NCI-H748 treated with DMSO at 0.1 percent for 48 hours (cell line): ENCODE measurements around the gene FMNL3.
"Not testable (repeated sequence)": the region's sequence is repeated elsewhere in the genome, so short reads cannot be mapped to it uniquely, and the experiment has no call there.

Experiments used
- DNase-seq: peaks from one replicate; lab custom pipeline; 2025; lab: John Stamatoyannopoulos, UW

The FMNL3 gene, protein sequence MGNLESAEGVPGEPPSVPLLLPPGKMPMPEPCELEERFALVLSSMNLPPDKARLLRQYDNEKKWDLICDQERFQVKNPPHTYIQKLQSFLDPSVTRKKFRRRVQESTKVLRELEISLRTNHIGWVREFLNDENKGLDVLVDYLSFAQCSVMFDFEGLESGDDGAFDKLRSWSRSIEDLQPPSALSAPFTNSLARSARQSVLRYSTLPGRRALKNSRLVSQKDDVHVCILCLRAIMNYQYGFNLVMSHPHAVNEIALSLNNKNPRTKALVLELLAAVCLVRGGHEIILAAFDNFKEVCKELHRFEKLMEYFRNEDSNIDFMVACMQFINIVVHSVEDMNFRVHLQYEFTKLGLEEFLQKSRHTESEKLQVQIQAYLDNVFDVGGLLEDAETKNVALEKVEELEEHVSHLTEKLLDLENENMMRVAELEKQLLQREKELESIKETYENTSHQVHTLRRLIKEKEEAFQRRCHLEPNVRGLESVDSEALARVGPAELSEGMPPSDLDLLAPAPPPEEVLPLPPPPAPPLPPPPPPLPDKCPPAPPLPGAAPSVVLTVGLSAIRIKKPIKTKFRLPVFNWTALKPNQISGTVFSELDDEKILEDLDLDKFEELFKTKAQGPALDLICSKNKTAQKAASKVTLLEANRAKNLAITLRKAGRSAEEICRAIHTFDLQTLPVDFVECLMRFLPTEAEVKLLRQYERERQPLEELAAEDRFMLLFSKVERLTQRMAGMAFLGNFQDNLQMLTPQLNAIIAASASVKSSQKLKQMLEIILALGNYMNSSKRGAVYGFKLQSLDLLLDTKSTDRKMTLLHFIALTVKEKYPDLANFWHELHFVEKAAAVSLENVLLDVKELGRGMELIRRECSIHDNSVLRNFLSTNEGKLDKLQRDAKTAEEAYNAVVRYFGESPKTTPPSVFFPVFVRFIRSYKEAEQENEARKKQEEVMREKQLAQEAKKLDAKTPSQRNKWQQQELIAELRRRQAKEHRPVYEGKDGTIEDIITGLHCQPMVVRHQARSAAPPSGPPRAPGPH

DNA sequence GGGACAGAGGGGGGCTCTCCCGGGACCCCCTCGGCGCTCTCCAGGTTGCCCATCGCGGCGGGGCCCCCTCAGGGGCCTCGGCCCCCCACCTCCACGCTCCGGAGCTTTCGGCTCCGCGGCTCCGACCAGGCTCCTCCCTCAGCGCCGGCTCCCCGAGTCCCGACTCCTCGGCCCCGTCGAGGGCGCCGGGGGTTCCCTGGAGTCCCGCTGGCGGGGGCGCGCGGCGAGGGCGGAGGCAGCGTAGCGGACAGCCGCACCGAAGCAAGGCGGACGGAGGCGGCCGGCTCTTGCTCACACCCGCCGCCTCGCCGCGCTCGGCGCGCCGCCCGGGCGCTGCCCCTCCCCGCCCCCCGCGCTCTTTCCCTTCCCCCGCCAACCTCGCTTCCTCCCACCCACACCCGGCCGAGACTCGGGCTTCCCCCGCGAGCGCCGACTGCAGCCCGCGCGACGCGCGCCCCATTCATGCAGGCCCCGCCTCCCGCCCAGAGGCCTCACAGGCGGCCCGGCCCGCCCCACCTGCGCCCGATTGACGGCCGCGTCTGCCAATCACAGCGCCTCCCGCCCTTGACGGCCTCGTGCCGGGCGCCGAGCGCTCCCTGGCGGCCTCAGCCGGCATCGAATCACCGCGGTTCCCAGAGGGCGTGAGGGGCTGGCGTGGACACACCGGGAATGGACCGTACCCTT lies at the start of gene FMNL3:
Gene FMNL3 (minus strand): TSS at position 278 of the 684 bp plus-strand sequence. CDS start 225 bp downstream, at position 53.
- DNase-seq, result peak; percentile 81

DNA sequence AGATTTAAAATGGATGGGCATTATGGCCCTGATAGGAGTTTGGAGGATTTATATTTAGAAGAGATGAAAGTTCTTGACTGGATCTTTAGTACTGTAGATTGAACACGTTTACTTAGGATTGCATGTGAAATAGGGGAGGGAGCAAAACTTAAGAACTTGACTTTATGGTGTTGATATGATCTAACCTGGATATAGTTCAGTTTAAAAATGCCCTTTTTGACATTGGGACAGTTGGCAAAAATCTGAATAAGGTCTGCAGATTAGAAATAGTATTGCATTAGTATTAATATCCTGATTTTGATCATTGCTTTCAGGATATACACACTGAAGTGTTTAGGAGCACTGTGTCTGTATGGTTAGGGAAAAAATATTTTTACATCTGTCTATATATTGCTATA lies 43.8 kb upstream of the FMNL3 start:
- DNase-seq, result no peak

DNA sequence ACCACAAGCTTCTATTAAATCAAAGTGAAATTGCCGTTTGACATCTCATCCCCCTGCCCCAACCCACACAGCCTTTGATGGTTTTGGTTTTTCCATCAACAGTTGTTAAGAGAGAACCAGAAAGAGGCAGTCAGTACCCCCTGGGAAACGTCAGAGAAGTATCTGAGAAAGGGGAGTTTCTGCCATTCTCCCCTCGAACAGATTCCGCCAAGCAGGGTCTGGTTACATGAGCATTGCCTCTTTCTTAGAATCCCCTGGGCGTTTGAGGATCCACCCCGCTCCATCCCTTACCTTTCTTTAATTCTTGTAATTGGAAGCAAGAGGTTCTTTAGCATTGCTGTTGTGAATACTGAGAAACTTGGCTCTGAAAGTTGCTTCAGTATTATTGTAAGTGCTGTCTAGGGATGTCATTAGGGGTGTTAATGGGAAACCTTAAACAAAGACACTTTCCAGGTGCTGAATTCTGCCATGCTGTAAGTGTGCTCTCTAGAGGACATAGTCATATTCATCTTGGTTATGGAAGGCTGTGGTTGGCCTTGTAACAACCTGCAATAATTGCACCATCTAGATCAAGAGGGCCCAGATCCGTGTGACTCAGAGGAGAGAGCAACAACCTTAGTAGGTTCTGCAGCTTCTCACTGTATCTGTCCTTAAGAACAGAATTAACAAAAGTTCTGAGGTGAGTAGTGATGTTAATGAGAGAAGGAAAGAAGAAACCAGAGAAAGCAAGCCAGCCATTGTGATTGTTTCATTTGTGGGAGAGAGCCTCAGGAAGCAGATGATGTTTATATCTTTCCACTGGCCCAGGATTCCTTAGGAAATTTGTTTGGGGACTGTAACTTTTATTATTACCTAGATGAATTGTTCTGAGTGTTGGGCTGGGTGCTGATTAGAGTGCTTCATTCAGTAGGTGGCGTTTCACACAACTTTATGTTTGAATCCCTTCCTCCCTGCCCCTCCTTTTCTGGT lies 43.1 kb upstream of the FMNL3 start:
- DNase-seq, result no peak

DNA sequence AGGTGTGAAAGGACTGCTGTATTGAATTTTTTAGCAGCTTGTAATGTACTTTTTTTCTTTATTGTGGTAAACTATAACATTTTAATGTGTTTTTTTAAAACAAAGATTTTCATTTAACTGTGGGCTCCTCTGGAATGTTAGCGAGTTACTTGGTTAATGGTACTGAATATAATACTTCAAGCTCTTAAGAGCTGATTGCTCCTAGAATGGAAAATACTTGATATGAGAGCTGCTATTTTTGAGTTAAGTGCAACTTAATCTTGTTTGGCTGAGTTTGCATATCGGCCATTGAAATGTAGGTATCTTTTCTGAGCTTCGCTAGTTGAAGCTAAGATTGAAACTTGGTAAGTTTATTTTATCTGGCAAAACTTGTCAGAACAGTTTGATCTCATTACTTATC lies 41.6 kb upstream of the FMNL3 start:
- no peak for DNase-seq

DNA sequence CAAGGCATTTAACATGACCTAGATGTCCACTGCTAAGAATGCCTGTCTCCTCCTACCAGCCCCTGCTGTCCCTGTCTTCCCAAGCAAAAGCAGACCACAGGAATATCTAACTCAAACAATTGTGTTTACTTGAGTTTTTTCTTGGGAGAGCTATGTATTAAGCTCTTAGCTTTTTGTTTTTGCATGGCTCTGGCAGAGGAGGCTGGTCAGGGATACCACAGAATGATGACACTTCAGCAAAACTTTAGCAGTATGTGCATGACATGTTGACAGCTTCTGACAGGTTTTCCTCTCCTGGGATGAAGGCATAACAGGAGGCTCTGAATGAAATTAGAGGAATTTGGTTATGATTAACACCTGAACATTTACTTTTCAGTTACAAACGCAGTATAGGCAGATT lies 41.1 kb upstream of the FMNL3 start:
- DNase-seq, result no peak

DNA sequence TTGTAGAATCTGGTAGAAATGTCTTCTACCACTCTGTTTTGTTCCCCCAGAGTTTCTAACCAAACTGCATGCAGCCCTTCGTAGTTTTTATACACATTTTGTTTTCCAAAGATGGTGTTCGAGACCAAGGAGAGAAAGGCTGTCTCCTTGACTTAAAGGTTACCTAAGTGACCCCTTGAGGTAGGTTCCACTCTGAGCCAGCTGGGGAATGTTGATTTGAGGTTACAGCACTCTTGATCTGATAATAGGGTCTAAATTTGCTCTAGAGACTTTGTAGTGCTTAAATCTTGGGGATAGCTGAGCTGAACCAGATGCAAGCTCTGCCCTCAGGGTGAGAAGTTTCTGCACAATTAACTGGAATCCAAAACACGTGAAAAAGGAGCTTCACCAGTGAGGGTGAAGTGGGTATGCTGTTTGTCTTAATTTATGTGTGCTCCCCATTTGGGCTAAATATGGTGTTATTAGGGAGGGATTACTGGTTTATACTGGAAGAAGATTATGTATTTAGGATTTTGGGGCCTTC lies 37.2 kb upstream of the FMNL3 start:
- no peak for DNase-seq

DNA sequence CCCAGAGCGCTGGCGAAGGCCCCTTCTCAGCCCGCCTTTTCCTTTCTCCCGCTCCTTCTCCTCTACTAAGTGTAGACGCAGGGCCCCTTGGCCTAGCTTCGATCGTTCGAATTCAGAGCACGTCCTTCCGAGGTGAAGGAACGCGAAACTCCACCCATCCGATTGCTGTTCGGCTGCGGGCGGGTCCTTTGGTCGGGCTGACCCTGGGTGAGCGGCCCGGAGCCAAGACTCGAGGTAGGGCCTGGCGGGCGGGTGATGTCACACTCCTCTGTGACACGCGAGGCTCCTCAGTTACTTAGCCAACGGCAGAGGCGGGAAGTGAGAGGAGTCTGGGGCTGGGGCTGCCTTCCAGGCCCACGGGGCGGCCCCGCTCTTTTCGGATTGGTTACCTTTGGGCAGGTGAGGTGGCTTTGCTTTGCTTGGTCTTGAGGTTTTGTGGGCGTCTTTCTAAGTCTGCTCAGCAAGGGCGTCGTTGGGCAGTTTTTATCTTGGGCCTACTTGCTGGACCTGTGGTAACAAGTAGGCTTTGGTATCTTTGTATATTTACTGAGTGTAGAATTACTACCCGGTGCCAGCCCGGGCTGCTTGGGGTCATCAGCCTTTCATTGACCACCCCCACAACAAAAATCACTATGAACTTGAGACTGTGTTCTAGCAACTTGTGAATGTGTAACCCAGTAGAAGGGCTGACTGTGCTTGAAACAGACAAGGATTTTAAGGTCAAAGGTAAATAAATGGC lies 34.8 kb upstream of the FMNL3 start:
- peak; percentile 69 for DNase-seq

DNA sequence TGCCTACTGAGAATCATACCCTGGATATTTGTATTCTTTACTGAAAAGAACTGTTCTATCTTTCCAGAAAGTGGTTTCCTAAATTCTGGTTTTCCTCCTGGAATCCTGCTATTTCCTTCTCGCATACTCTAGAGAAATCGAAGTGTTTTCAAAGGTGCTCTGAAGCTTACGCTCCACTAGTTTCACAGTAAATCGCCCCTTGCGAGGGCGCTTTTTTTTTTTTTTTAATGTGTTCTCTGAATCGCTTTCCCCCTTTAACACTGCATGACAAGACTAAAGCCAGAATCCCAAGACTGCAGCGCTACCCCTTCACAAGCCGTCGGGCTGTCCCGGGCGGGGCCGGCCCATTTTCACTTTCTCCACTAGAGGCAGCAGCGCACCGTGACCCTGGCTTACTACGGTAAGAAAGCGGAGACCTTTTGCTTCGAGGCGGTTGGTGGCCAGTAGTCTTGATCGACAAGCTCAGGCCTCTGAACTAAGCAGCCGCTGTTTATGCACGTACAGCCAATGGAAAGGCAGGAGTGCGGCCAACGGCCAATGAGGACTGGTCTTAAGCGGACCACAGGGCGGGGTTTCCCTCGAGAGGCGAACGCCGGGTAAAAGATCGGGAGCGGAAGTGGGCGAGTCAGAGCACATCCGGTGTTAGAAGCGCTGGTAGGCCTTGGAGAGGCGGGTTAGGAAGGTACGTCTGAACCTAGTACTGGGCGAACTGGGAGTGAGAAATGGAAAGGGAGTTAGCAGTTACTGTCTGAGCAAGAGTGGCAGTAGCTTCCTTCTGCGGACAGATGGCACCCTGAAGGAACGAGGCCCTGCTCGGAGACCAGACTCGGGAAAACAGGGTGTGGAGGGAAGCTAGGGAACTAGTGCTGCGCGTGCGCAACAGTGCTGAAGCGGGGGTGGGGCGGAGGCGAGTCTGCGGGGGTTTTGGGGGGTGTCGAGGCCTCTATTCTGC lies 34.0 kb upstream of the FMNL3 start, which contains the start of gene TMBIM6:
Gene TMBIM6 (plus strand): TSS at position 628 of the 952 bp plus-strand sequence. CDS start 10,937 bp downstream, outside the sequence.
- DNase-seq, result peak; percentile 99

DNA sequence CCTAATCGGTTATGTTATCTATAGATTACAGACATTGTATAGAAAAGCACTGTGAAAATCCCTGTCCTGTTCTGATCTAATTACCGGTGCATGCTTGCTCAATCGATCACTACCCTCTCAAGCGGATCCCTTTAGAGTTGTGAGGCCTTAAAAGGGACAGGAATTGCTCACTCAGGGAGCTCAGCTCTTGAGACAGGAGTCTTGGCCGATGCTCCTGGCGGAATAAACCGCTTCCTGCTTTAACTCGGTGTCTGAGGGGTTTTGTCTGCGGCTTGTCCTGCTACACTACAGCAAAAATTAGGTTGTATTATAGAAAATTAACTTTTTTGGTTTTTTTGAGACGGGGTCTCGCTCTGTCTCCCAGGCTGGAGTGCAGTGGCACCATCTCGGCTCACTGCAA lies 33.1 kb upstream of the FMNL3 start:
- not testable (repeated sequence) for DNase-seq

DNA sequence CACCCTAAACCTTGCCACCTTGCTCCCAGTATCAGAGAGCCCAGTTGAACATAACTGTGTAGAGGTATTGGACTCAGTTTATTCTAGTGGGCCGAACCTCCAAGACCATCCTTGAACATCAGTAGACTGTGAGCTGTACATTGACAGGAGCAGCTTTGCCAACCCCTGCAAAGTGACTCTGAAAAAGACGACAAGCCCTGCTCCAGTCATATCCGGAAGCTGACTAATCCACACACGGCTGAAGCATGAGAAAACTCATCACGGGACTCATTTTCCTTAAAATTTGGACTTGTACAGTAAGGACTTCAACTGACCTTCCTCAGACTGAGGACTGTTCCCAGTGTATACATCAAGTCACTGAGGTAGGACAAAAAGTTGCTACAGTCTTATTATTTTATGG lies 31.5 kb upstream of the FMNL3 start:
- DNase-seq, result not testable (repeated sequence)

DNA sequence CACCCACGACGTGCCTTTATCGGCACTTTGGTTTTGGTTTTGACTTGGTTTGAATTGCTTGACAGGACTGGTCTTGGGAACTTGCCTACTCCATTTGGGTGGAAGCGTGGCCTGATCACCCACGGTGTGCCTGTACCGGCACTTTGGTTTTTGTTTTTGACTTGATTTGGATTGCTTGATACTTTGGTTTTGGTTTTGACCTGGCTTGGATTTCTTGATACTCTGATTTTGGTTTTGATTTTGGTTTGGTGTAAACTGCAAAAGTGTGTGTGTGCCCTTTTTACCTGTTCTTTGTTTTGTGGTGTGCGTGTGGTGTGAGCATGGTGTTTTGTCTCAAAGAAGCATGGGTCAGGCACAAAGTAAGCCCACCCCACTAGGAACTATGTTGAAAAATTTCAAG lies 27.7 kb upstream of the FMNL3 start:
- DNase-seq, result not testable (repeated sequence)

DNA sequence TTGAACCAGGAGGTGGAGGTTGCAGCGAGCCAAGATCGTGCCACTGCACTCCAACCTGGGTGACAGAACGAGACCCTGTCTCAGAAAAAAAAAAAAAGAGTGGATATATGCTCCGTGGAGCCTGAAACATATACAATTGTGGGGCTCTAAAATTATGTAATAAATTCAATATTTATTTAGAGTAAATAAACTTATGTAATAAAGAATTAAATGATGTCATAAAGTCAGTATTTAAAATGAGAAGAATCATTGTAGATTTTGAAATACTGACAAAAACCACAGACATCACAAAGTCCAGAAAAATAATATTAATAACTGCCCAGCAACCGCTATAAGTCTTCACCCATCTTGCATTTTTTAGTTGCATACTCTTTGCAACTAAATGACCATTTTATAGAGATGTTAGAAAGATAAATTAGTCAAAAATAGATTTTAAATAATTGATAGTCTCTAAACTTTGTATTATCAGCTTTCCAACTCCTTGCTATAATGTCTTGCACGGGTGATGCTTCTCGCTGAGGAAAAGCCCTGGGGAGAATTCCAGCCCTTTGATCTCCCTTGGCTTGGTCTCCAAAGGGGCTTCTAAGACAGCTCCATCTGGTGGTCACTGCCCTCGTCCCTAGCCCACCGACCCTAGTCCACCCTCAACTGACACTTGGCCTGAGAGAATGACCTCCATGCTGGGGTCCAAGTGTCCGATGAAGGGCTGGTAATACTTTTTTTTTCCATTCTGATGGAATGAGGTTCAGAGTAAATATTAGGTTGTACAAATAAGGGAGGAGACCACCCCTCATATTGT lies 26.2 kb upstream of the FMNL3 start:
- DNase-seq, result no peak

DNA sequence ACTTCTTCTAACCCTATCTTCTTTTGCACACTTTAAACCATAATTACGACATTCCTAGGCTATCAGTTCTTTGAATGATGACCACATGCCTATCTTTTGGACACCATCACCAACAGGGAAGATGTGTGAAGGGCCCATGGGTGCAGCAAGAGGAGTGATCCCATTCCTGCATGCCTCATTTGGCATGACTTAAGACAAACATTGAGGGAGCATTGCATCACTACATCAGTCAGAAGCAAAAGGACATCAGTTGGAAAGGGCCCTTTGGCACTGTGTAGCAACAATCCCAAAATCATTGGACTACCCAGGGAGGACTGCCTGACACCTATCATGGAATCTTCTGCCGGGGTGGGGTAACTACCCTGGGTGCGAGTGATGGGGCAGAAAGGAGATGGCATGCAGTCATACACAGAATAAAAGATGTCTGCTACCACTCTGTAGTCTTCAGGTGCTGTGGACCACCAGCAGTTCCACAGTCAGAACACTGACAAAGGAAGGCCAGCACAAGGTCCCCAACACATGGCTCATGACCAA lies 23.4 kb upstream of the FMNL3 start:
- DNase-seq, result no peak

DNA sequence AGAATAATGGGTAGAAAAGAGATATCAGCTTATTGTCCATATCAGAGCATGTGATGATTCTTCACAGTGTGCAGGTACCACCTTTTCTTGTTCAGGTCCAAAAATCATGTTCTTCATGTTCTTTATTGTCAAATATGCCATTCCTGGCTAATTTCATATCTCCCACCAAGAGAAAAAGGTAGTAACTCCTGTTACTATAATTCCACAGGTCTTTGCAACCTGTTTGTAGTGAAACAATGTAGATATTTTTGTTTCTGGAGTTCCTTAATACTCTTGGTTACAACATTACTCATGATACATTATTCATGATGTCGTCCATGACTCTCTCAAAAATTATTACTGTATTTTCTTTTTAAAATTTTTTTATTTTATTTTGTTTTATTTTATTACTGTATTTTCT lies 22.8 kb upstream of the FMNL3 start:
- no peak for DNase-seq

DNA sequence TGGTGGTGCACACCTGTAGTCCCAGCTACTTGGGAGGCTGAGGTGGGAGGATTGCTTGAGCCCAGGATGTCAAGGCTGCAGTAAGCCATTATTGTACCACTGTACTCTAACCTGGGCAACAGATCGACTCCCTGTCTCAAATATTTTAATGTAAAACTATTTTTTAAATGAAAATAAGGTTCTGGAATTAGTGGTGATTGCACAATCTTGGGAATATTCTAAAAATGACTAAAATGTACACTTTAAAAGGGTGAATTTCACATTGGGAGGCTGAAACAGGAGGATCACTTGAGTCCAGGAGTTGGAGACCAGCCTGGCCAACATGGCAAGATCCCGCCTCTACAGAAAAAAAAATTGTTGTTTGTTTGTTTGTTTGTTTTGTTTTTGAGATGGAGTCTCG lies 21.2 kb upstream of the FMNL3 start:
- DNase-seq, result no peak

DNA sequence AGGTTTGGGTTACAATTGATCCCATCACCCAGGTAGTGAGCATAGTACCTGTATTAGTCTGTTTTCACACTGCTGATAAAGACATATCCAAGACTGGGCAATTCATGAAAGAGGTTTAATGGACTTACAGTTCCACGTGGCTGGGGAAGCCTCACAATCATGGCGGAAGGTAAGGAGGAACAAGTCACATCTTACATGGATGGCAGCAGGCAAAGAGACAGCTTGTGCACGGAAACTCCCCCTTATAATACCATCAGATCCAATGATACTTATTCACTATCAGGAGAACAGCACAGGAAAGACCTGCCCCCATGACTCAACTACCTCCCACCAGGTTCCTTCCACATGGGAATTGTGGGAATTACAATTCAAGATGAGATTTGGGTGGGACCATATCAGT lies 14.2 kb upstream of the FMNL3 start:
- DNase-seq, result not testable (repeated sequence)

DNA sequence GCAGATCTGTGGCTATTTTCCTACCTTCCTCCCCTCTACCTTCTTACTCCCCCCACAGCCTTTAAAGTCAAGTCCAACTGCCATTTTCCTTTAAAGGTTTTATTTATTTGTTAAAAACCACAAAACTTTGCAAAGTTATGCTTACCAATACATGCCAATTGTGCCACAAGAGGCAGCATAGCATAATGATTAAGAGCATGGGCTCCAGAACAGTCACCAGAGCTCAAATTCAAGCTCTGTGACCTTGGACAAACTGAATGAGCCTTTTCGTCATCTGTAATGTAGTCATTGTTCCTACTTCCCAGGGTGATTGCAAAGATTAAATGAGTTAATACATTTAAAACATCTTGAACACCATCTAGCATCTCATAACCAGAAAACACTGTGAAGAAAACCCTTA lies 13.0 kb upstream of the FMNL3 start:
- no peak for DNase-seq

DNA sequence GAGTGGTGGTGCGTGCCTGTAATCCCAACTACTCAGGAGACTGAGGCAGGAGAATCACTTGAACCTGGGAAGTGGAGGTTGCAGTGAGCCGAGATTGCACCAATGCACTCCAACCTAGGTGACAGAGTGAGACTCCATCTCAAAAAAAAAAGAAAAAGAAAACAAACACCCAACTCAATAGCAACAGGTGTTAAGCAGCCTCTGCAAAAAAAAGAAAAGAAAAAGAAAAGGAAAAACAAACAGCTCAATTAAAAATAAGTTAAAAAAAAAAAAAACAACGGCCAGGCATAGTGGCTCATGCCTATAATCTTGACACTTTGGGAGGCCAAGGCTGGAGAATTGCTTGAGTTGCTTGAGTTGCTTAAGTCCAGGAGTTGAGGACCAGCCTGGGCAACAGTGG lies 10.6 kb upstream of the FMNL3 start:
- not testable (repeated sequence) for DNase-seq
